Activated B cell treated with CpG ODN at 0.5 μM for 24 hours (primary cell): ENCODE data around the gene RTF2. TPM values are rescaled to one million over a fixed set of nuclear protein-coding genes. Genes with fewer than 3 reads are reported as not detected.

Experiments used
- ATAC-seq: fragments of 200-7000 bp; cut with Tn5 transposase; one replicate; pipeline ENCODE4 v1.10.0; 2021; ENCODE audit warnings: low read depth, mild to moderate bottlenecking, moderate library complexity
- CTCF ChIA-PET: fragments of 350-600 bp; sonication (Branson Sonifier 250); formaldehyde crosslinking; loops from one replicate; lab custom pipeline; 2021; ENCODE audit warnings: antibody characterized with exemption; lab: Charles Lee
- POLR2A ChIA-PET: fragments of 350-600 bp; sonication (Branson Sonifier 250); formaldehyde crosslinking; loops from one replicate; lab custom pipeline; 2021; ENCODE audit warnings: antibody characterized with exemption; lab: Charles Lee
- DNase-seq: peaks from one replicate; pipeline ENCODE4 v3.0.0; 2022
- H3K27ac Mint-ChIP-seq: one replicate; pipeline ENCODE4 v1.8.0; 2020; ENCODE audit warnings: mixed read lengths
- H3K27me3 Mint-ChIP-seq: one replicate; pipeline ENCODE4 v1.8.0; 2021; ENCODE audit warnings: mixed read lengths
- H3K36me3 Mint-ChIP-seq: one replicate; pipeline ENCODE4 v1.8.0; 2021; ENCODE audit warnings: low read depth, mixed read lengths
- H3K4me1 Mint-ChIP-seq: one replicate; pipeline ENCODE4 v1.8.0; 2021; ENCODE audit warnings: mixed read lengths
- H3K4me3 Mint-ChIP-seq: one replicate; pipeline ENCODE4 v1.8.0; 2020; ENCODE audit warnings: mild to moderate bottlenecking, mixed read lengths
- H3K9me3 Mint-ChIP-seq: one replicate; pipeline ENCODE4 v1.8.0; 2020; ENCODE audit warnings: mixed read lengths
- intact Hi-C: fragments of 100-400 bp; cut with micrococcal nuclease; formaldehyde crosslinking; loops from one replicate; pipeline ENCODE4 v1.15.1; 2024
- total RNA-seq: library from RNA; stranded (reverse); gene quantifications from 2 replicates; pipeline ENCODE4 v1.2.3, GENCODE V29; 2022
- TF ChIP-seq, protein P1 (sequence below): fragments of 200-600 bp; IDR thresholded peaks from one replicate; pipeline ENCODE4 v1.8.0; 2022; ENCODE audit warnings: antibody characterized with exemption, mild to moderate bottlenecking

The RTF2 gene
- total RNA-seq, 1 donor from 2014 or later: 81.1 TPM

DNA sequence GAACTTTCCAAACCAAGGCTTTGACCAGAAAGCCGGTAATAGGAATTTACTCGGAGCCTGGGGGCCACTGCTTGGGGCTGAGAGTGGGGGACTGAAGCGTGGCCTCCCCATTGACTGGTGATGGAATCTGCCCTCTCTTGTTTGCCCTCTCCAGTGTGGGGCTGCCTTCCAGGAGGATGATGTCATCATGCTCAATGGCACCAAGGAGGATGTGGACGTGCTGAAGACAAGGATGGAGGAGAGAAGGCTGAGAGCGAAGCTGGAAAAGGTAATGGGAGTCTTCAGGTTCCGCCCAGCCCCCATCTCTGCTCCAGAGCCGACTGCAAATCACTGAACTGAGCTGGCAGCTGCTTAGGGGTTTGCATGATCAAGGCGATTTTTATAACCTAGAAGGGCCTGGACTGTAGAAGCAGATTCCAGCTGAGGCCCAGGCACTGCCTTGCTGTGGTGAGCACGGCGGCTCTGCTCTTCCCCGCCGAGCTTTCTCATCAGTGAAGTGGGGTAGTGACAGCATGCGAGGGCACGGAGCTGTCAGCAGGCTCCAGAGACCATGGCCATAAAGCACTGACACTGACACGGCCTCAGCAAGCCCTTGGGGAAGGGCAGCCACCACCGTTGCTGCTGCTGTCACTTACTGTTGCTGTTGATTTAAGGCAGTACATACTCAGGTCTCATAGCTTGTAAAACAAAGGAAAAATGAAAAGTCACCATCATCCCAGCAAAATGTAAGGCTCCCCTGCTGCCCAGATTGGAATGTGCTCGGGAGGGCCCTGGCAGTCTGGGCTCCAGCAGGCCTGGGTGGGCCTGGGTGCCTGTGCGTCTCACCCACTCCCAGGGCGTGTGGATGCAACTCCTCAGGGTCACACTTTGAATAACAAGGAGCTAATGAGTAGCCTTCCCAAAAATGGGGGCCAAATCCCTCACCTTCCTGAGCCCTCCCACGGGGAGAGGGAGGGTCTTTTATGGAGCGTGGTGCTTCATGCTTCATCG, 45.0 kb downstream of the RTF2 start:
- TF ChIP-seq, protein P1, sequence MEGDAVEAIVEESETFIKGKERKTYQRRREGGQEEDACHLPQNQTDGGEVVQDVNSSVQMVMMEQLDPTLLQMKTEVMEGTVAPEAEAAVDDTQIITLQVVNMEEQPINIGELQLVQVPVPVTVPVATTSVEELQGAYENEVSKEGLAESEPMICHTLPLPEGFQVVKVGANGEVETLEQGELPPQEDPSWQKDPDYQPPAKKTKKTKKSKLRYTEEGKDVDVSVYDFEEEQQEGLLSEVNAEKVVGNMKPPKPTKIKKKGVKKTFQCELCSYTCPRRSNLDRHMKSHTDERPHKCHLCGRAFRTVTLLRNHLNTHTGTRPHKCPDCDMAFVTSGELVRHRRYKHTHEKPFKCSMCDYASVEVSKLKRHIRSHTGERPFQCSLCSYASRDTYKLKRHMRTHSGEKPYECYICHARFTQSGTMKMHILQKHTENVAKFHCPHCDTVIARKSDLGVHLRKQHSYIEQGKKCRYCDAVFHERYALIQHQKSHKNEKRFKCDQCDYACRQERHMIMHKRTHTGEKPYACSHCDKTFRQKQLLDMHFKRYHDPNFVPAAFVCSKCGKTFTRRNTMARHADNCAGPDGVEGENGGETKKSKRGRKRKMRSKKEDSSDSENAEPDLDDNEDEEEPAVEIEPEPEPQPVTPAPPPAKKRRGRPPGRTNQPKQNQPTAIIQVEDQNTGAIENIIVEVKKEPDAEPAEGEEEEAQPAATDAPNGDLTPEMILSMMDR: no peak
- CTCF ChIA-PET: no interaction called here
- H3K27me3 Mint-ChIP-seq: no peaks in the 10 kb centered on the region
- DNase-seq (no peak), ATAC-seq (no peak)
- H3K4me3 Mint-ChIP-seq: no peak overlapping the region
- H3K4me1 Mint-ChIP-seq: no peaks in the 10 kb centered on the region
- H3K36me3 Mint-ChIP-seq: peaks cover 76% of the 10 kb centered on the region
- POLR2A ChIA-PET: no interaction called here
- H3K27ac Mint-ChIP-seq: no peak overlapping the region
- intact Hi-C loops: no loop called here
- peaks cover 3% of the 10 kb centered on the region for H3K9me3 Mint-ChIP-seq

DNA sequence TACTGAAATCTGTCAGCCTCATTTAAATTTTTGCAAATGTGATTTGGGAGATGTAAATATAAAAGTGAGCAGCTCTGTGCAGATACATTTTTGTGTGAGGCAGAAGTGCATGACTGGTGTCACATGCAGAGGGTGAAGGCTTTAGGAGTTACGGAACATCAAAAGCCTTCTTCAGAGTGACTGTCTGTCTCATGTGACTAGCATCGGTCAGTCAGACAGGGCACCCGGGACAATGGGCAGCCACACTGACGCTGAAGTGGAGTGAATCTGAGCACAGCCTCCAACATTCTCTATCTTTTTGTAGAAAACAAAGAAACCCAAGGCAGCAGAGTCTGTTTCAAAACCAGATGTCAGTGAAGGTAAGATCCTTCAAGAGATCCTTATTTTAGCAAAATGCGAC, 48.2 kb downstream of the RTF2 start:
- ChIA-PET POLR2A (no interaction called here), CTCF (interaction anchor here (1.7 kb wide), 1 partner anchor 120 kb away, joined by 9 read pairs; no protein-coding TSS in a partner anchor)
- H3K4me1 Mint-ChIP-seq: no peaks in the 10 kb centered on the region
- TF ChIP-seq, protein P1: no peak
- ATAC-seq: no peak
- peaks cover 98% of the 10 kb centered on the region for H3K36me3 Mint-ChIP-seq
- no peak overlapping the region for H3K27ac Mint-ChIP-seq
- intact Hi-C loops: no loop called here
- peaks cover 19% of the 10 kb centered on the region for H3K9me3 Mint-ChIP-seq
- H3K4me3 Mint-ChIP-seq: no peak overlapping the region
- no peaks in the 10 kb centered on the region for H3K27me3 Mint-ChIP-seq
- no peak for DNase-seq

DNA sequence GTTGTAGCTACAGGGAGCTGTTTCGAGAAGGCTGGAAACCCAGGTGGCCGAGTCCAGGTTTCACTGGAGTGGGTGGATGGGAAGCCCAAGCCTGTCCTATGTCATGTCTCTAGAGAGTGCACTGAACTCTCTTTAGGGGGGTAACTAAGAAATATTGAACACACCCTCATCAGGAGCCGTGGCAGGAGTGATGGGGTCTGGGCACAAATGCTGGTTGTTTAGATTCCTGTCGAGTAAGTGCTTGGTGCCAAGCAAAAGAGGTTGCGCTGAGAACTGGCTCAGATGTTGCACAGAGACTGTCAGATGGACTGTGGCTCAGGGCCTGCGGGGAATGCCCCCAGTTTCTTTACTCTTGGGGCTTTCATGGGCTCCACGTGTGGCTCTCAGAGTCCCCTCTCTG, 48.8 kb downstream of the RTF2 start:
- Mint-ChIP-seq H3K27ac (no peak overlapping the region), H3K9me3 (peaks cover 19% of the 10 kb centered on the region), H3K4me1 (no peaks in the 10 kb centered on the region), H3K4me3 (no peak overlapping the region), H3K27me3 (no peaks in the 10 kb centered on the region), H3K36me3 (peaks cover 96% of the 10 kb centered on the region)
- intact Hi-C loops: no loop called here
- TF ChIP-seq, protein P1: no peak
- no peak for DNase-seq
- ChIA-PET CTCF (no interaction called here), POLR2A (no interaction called here)
- ATAC-seq: no peak

- no peak for DNase-seq
- H3K9me3 Mint-ChIP-seq: peaks cover 19% of the 10 kb centered on the region
- ATAC-seq: no peak
- H3K4me1 Mint-ChIP-seq: no peaks in the 10 kb centered on the region
- H3K36me3 Mint-ChIP-seq: peaks cover 92% of the 10 kb centered on the region
- no peaks in the 10 kb centered on the region for H3K27me3 Mint-ChIP-seq
- POLR2A ChIA-PET: no interaction called here
- intact Hi-C loops: no loop called here
- CTCF ChIA-PET: no interaction called here
- no peak overlapping the region for H3K27ac Mint-ChIP-seq
- TF ChIP-seq, protein P1: no peak
- H3K4me3 Mint-ChIP-seq: no peak overlapping the region
Measured at GRCh38 chr20:56517641-56518040, 49.2 kb downstream of the RTF2 start.

- intact Hi-C loops: no loop called here
- CTCF ChIA-PET: no interaction called here
- ATAC-seq (no peak), DNase-seq (no peak)
- Mint-ChIP-seq H3K4me3 (no peak overlapping the region), H3K27me3 (no peaks in the 10 kb centered on the region), H3K4me1 (no peaks in the 10 kb centered on the region), H3K9me3 (peaks cover 19% of the 10 kb centered on the region), H3K27ac (no peak overlapping the region), H3K36me3 (peaks cover 88% of the 10 kb centered on the region)
- TF ChIP-seq, protein P1: no peak
- POLR2A ChIA-PET: no interaction called here
Measured at GRCh38 chr20:56518126-56518525, 49.7 kb downstream of the RTF2 start.
